ENCODE results near the gene MLLT6. TPM values are rescaled to one million over a fixed set of nuclear protein-coding genes. Genes with fewer than 3 reads are reported as not detected.

MLLT6 gene
- total and polyA plus RNA-seq, 2 of the 13 experiments (the other 11 are each of a cell fraction or from before 2014, with no cell fraction given): 50.7 to 69.5 TPM

GRCh38 chr17:38733982-38734973, 29.2 kb downstream of the MLLT6 start (continued):
- TF ChIP-seq HOMEZ (CRISPR knock-in tag; IDR thresholded peaks at IDR 0.05; ENCODE audit: low read depth): peak; percentile 99
- TF ChIP-seq GPN1 (CRISPR knock-in tag; IDR thresholded peaks at IDR 0.05; ENCODE audit: borderline replicate concordance): no peak
- TF ChIP-seq E2F1 (CRISPR knock-in tag; IDR thresholded peaks at IDR 0.05): no peak
- no peak for TF ChIP-seq AHR (CRISPR knock-in tag; IDR thresholded peaks at IDR 0.05)
- TF ChIP-seq ZNF883 (CRISPR knock-in tag; IDR thresholded peaks at IDR 0.05; ENCODE audit: not compliant biosample characterization): no peak
- no peak for TF ChIP-seq CSRNP2 (CRISPR knock-in tag; conservative IDR thresholded peaks at IDR 0.05; ENCODE audit: low read depth)
- no peak for TF ChIP-seq MTF1 (CRISPR knock-in tag; IDR thresholded peaks at IDR 0.05)
- TF ChIP-seq SP140L (CRISPR knock-in tag; IDR thresholded peaks at IDR 0.05; ENCODE audit: borderline replicate concordance): no peak
- no peak for TF ChIP-seq ZNF367 (CRISPR knock-in tag; IDR thresholded peaks at IDR 0.05; ENCODE audit: borderline replicate concordance)
- TF ChIP-seq ESRRA (CRISPR knock-in tag; IDR thresholded peaks at IDR 0.05; ENCODE audit: low read depth): no peak
- TF ChIP-seq ZNF652 (CRISPR knock-in tag; IDR thresholded peaks at IDR 0.05; ENCODE audit: borderline replicate concordance, low read depth): no peak
- TF ChIP-seq BRCA1 (CRISPR knock-in tag; IDR thresholded peaks at IDR 0.05): no peak
- TF ChIP-seq MBNL3 (CRISPR knock-in tag; conservative IDR thresholded peaks at IDR 0.05): no peak
- TF ChIP-seq GATAD1 (CRISPR knock-in tag; IDR thresholded peaks at IDR 0.05): 0 out of 2 replicates have a peak, but pooled peaks have one; percentile 29
- TF ChIP-seq MEIS2 (CRISPR knock-in tag; IDR thresholded peaks at IDR 0.05): no peak
- TF ChIP-seq ZNF777 (CRISPR knock-in tag; IDR thresholded peaks at IDR 0.05): 0 out of 2 replicates have a peak, but pooled peaks have one; percentile 40
- no peak for TF ChIP-seq TAF15 (IDR thresholded peaks at IDR 0.05; ENCODE audit: low read depth, low read length, poor library complexity, severe bottlenecking)
- TF ChIP-seq MAX (IDR thresholded peaks at IDR 0.05): no peak
- no peak for TF ChIP-seq DRAP1 (CRISPR knock-in tag; IDR thresholded peaks at IDR 0.05)
- no peak for TF ChIP-seq SNAI1 (CRISPR knock-in tag; IDR thresholded peaks at IDR 0.05; ENCODE audit: borderline replicate concordance)
- TF ChIP-seq ZFP62 (CRISPR knock-in tag; IDR thresholded peaks at IDR 0.05): no peak
- TF ChIP-seq PBX3 (CRISPR knock-in tag; IDR thresholded peaks at IDR 0.05; ENCODE audit: borderline replicate concordance): no peak
- TF ChIP-seq NFE2L1 (CRISPR knock-in tag; IDR thresholded peaks at IDR 0.05; ENCODE audit: borderline replicate concordance): no peak

Measured in HepG2 (cell line).